ENCODE measurements around the gene GAS7. TPM values are rescaled to one million over a fixed set of nuclear protein-coding genes. Genes with fewer than 3 reads are reported as not detected.

GAS7 gene
- total and polyA plus RNA-seq, 9 of the 15 experiments (the other 6 are each of a cell fraction or from before 2014, with no cell fraction given), result 0.11 to 0.33 TPM; not detected in 7

DNA sequence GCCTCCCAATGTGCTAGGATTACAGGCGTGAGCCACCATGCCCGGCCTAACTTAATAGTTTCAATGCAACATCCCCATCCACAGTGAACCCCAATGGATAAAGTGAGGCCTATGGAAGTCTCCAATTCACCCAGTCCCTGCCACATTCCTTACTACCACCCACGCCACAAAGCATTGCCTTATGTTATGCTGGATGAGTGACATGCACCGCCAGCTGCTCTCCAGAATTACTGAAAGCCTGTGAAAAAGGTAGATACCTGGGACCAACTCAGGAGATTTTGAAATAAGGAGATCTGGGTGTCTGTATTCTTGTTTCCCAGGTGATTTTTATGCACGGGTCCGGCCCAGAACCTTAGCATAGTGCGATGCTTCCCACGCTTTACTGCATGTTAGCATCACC is 16.9 kb upstream of the GAS7 start (continued):
- TF ChIP-seq, protein P1, sequence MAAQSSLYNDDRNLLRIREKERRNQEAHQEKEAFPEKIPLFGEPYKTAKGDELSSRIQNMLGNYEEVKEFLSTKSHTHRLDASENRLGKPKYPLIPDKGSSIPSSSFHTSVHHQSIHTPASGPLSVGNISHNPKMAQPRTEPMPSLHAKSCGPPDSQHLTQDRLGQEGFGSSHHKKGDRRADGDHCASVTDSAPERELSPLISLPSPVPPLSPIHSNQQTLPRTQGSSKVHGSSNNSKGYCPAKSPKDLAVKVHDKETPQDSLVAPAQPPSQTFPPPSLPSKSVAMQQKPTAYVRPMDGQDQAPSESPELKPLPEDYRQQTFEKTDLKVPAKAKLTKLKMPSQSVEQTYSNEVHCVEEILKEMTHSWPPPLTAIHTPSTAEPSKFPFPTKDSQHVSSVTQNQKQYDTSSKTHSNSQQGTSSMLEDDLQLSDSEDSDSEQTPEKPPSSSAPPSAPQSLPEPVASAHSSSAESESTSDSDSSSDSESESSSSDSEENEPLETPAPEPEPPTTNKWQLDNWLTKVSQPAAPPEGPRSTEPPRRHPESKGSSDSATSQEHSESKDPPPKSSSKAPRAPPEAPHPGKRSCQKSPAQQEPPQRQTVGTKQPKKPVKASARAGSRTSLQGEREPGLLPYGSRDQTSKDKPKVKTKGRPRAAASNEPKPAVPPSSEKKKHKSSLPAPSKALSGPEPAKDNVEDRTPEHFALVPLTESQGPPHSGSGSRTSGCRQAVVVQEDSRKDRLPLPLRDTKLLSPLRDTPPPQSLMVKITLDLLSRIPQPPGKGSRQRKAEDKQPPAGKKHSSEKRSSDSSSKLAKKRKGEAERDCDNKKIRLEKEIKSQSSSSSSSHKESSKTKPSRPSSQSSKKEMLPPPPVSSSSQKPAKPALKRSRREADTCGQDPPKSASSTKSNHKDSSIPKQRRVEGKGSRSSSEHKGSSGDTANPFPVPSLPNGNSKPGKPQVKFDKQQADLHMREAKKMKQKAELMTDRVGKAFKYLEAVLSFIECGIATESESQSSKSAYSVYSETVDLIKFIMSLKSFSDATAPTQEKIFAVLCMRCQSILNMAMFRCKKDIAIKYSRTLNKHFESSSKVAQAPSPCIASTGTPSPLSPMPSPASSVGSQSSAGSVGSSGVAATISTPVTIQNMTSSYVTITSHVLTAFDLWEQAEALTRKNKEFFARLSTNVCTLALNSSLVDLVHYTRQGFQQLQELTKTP (IDR thresholded peaks at IDR 0.05; ENCODE audit: low read depth in 1 of 2, partially characterized antibody in 2 of 2), result no peak
- TF ChIP-seq ZNF507 (tag; conservative IDR thresholded peaks at IDR 0.05) (no peak), HSF4 (CRISPR knock-in tag; IDR thresholded peaks at IDR 0.05; ENCODE audit: borderline replicate concordance) (no peak), CAMTA2 (CRISPR knock-in tag; conservative IDR thresholded peaks at IDR 0.05) (no peak), ZNF263 (CRISPR knock-in tag; IDR thresholded peaks at IDR 0.05; ENCODE audit: borderline replicate concordance) (no peak), GABPB1 (CRISPR knock-in tag; IDR thresholded peaks at IDR 0.05) (no peak), MEF2D (tag; conservative IDR thresholded peaks at IDR 0.05; ENCODE audit: low read depth) (no peak), ZNF134 (CRISPR knock-in tag; conservative IDR thresholded peaks at IDR 0.05) (no peak)
- TF ChIP-seq, protein P2, sequence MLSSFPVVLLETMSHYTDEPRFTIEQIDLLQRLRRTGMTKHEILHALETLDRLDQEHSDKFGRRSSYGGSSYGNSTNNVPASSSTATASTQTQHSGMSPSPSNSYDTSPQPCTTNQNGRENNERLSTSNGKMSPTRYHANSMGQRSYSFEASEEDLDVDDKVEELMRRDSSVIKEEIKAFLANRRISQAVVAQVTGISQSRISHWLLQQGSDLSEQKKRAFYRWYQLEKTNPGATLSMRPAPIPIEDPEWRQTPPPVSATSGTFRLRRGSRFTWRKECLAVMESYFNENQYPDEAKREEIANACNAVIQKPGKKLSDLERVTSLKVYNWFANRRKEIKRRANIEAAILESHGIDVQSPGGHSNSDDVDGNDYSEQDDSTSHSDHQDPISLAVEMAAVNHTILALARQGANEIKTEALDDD (IDR thresholded peaks at IDR 0.05), result no peak
- TF ChIP-seq, protein P3, sequence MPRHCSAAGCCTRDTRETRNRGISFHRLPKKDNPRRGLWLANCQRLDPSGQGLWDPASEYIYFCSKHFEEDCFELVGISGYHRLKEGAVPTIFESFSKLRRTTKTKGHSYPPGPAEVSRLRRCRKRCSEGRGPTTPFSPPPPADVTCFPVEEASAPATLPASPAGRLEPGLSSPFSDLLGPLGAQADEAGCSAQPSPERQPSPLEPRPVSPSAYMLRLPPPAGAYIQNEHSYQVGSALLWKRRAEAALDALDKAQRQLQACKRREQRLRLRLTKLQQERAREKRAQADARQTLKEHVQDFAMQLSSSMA (CRISPR knock-in tag; IDR thresholded peaks at IDR 0.05), result no peak
